DND-41 (cell line): ENCODE measurements around the gene PPP4R2.
"Not testable (repeated sequence)": the region's sequence is repeated elsewhere in the genome, so short reads cannot be mapped to it uniquely, and the experiment has no call there.

Experiments
- ATAC-seq: fragments of 200-7000 bp; cut with Tn5 transposase; 3 replicates; pipeline ENCODE4 v1.9.1; 2021; ENCODE audit warnings: low read depth; ENCODE audit not compliant: insufficient read depth
- DNase-seq: peaks from one replicate; pipeline ENCODE4 v3.0.0-alpha.2; 2020
- H2AFZ ChIP-seq: 2 replicates; pipeline ENCODE4 v1.6.0; 2012; ENCODE audit warnings: low read depth, low read length
- H3K27ac ChIP-seq: 2 replicates; pipeline ENCODE4 v1.5.1; 2012; ENCODE audit warnings: low read length, inconsistent platforms
- H3K27me3 ChIP-seq: fragments of 200-600 bp; sonication (generic); 2 replicates; pipeline ENCODE4 v1.6.0; 2012; ENCODE audit warnings: low read length, mild to moderate bottlenecking, inconsistent platforms; ENCODE audit not compliant: insufficient read depth, poor library complexity
- H3K36me3 ChIP-seq: 2 replicates; pipeline ENCODE4 v1.5.1; 2012; ENCODE audit warnings: low read length, inconsistent platforms; ENCODE audit not compliant: insufficient read depth
- H3K4me1 ChIP-seq: 2 replicates; pipeline ENCODE4 v1.5.1; 2012; ENCODE audit warnings: mild to moderate bottlenecking, low read length; ENCODE audit not compliant: insufficient read depth
- H3K4me2 ChIP-seq: 2 replicates; pipeline ENCODE4 v1.6.0; 2012; ENCODE audit warnings: mild to moderate bottlenecking, moderate library complexity, low read length, inconsistent platforms; ENCODE audit not compliant: insufficient read depth
- H3K4me3 ChIP-seq, 2 experiments: fragments of 200-600 bp in 1 of 2; shearing (Covaris generic) in 1 of 2; 2 replicates each; pipeline ENCODE4 v1.5.1; 2012 to 2016; ENCODE audit warnings: inconsistent platforms in 2 of 2, low read length in 2 of 2, mild to moderate bottlenecking in 2 of 2, low read depth in 1 of 2, moderate library complexity in 1 of 2
- H3K79me2 ChIP-seq: 2 replicates; pipeline ENCODE4 v1.6.0; 2012; ENCODE audit warnings: low read length, inconsistent platforms; ENCODE audit not compliant: insufficient read depth
- H3K9ac ChIP-seq: 2 replicates; pipeline ENCODE4 v1.6.0; 2012; ENCODE audit warnings: low read depth, mild to moderate bottlenecking, inconsistent platforms, low read length, moderate library complexity
- H3K9me3 ChIP-seq: 2 replicates; pipeline ENCODE4 v1.5.1; 2012; ENCODE audit warnings: low read length, moderate library complexity, mild to moderate bottlenecking, inconsistent platforms; ENCODE audit not compliant: insufficient read depth, severe bottlenecking
- H4K20me1 ChIP-seq: 2 replicates; pipeline ENCODE4 v1.6.0; 2012; ENCODE audit warnings: low read length; ENCODE audit not compliant: insufficient read depth
- CTCF ChIP-seq: IDR thresholded peaks from 2 replicates; pipeline ENCODE4 v1.5.1; 2012; ENCODE audit warnings: borderline replicate concordance, low read length, moderate library complexity, mild to moderate bottlenecking; ENCODE audit not compliant: poor library complexity, severe bottlenecking; ENCODE audit errors: extremely low read depth
- EZH2 ChIP-seq: IDR thresholded peaks from 3 replicates; pipeline ENCODE4 v1.6.1; 2012; ENCODE audit warnings: borderline replicate concordance, low read depth, mild to moderate bottlenecking, moderate library complexity, low read length, inconsistent platforms; ENCODE audit not compliant: severe bottlenecking

PPP4R2 gene

GRCh38 chr3:72999951-73000350 lies 3.3 kb downstream of the PPP4R2 start:
- peaks cover 72% of the 10 kb centered on the region for H3K4me1 ChIP-seq
- DNase-seq (peak; percentile 21), ATAC-seq (no peak)
- 0 out of 2 replicates have a peak overlapping the region, but pooled peaks have one; percentile 17 for H3K9ac ChIP-seq
- H2AFZ ChIP-seq: no peak overlapping the region
- no peaks in the 10 kb centered on the region for H3K27me3 ChIP-seq
- no peak overlapping the region for H3K27ac ChIP-seq
- H3K4me2 ChIP-seq: peak overlapping the region; percentile 89
- H3K9me3 ChIP-seq: no peaks in the 10 kb centered on the region
- H3K4me3 ChIP-seq: peak overlapping the region in 1 of 2 experiments; percentile 70; a peak in 3 of 4 replicates
- H4K20me1 ChIP-seq: peaks cover 64% of the 10 kb centered on the region
- TF ChIP-seq EZH2 (no peak), CTCF (no peak)
- H3K79me2 ChIP-seq: peaks cover 89% of the 10 kb centered on the region
- H3K36me3 ChIP-seq: peaks cover 64% of the 10 kb centered on the region

GRCh38 chr3:73003050-73003449 lies 6.4 kb downstream of the PPP4R2 start:
- H3K4me3 ChIP-seq, H2AFZ ChIP-seq, H3K9me3 ChIP-seq, H3K27ac ChIP-seq, DNase-seq, H3K9ac ChIP-seq, ATAC-seq, H3K27me3 ChIP-seq: not testable (repeated sequence)
- Histone ChIP-seq H4K20me1 (peaks cover 88% of the 10 kb centered on the region), H3K4me1 (peaks cover 62% of the 10 kb centered on the region), H3K4me2 (peak overlapping the region; percentile 23; the same call in 1 of the 2 replicates), H3K36me3 (peaks cover 90% of the 10 kb centered on the region), H3K79me2 (peaks cover 100% of the 10 kb centered on the region)

GRCh38 chr3:73004316-73004715 lies 7.7 kb downstream of the PPP4R2 start:
- no peaks in the 10 kb centered on the region for H3K9me3 ChIP-seq
- H3K27ac ChIP-seq: no peak overlapping the region
- H3K27me3 ChIP-seq: no peaks in the 10 kb centered on the region
- peaks cover 92% of the 10 kb centered on the region for H3K36me3 ChIP-seq
- TF ChIP-seq EZH2: no peak
- TF ChIP-seq CTCF: no peak
- H3K9ac ChIP-seq: no peak overlapping the region
- peaks cover 49% of the 10 kb centered on the region for H3K4me1 ChIP-seq
- DNase-seq (no peak), ATAC-seq (no peak)
- H4K20me1 ChIP-seq: peaks cover 89% of the 10 kb centered on the region
- no peak overlapping the region for H3K4me3 ChIP-seq
- H2AFZ ChIP-seq: no peak overlapping the region
- no peak overlapping the region; the same call in 1 of the 2 replicates for H3K4me2 ChIP-seq
- peaks cover 100% of the 10 kb centered on the region for H3K79me2 ChIP-seq

DNA sequence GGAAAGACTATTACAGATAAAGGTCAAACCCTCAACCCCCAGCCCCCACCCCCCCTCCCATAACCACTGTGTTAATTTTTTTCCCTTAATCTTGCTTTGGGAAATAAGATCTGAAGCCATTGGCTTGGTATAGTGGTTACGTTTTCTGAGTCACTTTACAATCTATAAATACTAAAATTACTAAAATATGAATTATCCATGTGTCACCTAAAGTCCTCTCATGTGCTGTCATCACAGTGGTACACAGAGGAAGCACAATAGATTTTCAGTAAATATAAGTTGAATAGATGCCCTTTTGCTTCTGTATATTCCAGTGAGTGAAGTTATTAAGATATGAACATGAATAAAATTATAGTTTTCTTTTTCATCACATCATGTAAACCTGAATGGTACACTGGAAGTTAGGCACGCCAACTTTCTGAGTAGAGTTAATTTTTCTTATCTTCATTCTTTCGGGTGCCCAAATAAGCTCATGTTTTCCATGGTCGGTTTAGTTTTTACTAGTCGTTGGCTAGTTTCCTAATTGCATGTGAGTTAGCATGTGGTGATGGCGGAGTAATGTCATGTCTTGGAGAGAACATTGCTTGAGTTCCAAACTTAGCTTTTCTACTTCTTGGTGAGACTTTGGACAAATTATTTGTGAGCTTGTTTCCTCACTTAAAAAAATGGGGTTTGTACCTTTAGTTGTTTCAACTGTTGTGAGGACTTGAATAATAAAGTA lies 11.5 kb downstream of the PPP4R2 start:
- no peaks in the 10 kb centered on the region for H3K9me3 ChIP-seq
- H3K36me3 ChIP-seq: peaks cover 89% of the 10 kb centered on the region
- H3K27ac ChIP-seq: no peak overlapping the region
- H3K4me1 ChIP-seq: peaks cover 21% of the 10 kb centered on the region
- H3K4me2 ChIP-seq: no peak overlapping the region
- no peak overlapping the region for H3K9ac ChIP-seq
- H3K27me3 ChIP-seq: no peaks in the 10 kb centered on the region
- H3K79me2 ChIP-seq: peaks cover 100% of the 10 kb centered on the region
- no peak for ATAC-seq
- TF ChIP-seq CTCF: no peak
- DNase-seq: no peak
- no peak overlapping the region for H2AFZ ChIP-seq
- H4K20me1 ChIP-seq: peaks cover 95% of the 10 kb centered on the region
- H3K4me3 ChIP-seq: no peak overlapping the region
